Heart left ventricle (tissue), 13 donors: Measurements from ENCODE around the gene CDK5R1.

Source experiments
- CTCF ChIP-seq, 12 donors: fragments of 200-600 bp; sonication (generic) in 4 of 12; IDR thresholded peaks; one replicate each; pipeline versions ENCODE4 v1.5.0 to v1.8.0; 2018 to 2022; ENCODE audit warnings: antibody characterized with exemption in 12 of 12, mild to moderate bottlenecking in 5 of 12
- POLR2A ChIP-seq, 2 donors: fragments of 450-650 bp; IDR thresholded peaks; one replicate each; pipeline ENCODE4 v1.6.1; 2017; ENCODE audit warnings: antibody characterized with exemption in 2 of 2, mild to moderate bottlenecking in 2 of 2, moderate library complexity in 2 of 2
- donor health status: ischemic (EF 13 %, LVEDD 7.1; RV severe dilation, severe dysfunction).
- donor health status: DM: no; HTN: yes; CAD: no.
- donor health status: DM: no; HTN: no; CAD: no.
- donor health status: ischemic (EF 25% LVEDD 6.9; RV normal size, moderate dysfunction).
- donor health status: ischemic (EF 25% LVEDD 5.7; RV mildly dilated, moderate dysfunction).
- donor health status: ischemic (EF 35%, LVEDD 5.7; RV mildly dilated, moderate dysfunction).
- donor health status: nonischemic (EF 11% LVEDD 7.7; RV severe dilation, severe dysfunction).
- donor health status: DM: yes; HTN: yes; CAD: no.
- donor health status: PGD.
- donor health status: ischemic (EF 29% LVEDD 5.4; RV normal size, mild dysfunction).
- donor health status: nonischemic (EF 23%, LVEDD 6.1; RV moderate dilation, normal function).

DNA sequence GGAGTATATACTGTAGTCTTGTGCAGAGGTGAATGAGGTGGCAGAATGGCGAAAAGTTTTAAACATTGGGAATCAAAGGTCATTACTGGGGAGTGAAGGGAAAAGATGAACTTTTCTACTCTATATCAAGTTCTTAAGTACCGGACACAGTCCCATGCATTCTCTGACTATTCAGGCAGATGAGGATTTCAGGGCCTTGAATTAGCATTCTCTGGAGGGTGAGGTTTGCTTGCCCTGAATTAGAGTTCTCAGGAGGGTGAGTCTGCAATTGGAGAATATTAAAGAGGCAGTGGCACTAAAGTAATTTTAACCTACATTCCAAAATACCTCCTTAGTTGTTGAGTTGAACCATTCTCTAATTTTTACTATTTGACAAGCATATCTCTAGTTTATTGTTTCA lies 33.4 kb upstream of the CDK5R1 start:
- no peak for TF ChIP-seq CTCF (IDR thresholded peaks at IDR 0.05)
- no peak for TF ChIP-seq POLR2A (IDR thresholded peaks at IDR 0.05)
